ENCODE data around the gene IBA57.

- peak; percentile 56 for TF ChIP-seq CTCF (IDR thresholded peaks at IDR 0.05)
- TF ChIP-seq NPAS2 (CRISPR knock-in tag; IDR thresholded peaks at IDR 0.05; ENCODE audit: borderline replicate concordance): no peak
Measured at GRCh38 chr1:228212966-228213844, 47.6 kb downstream of the IBA57 start.

Measured in A549 (cell line).